Endodermal cell (in vitro differentiated cells): ENCODE data around the gene LIPG. TPM values are rescaled to one million over a fixed set of nuclear protein-coding genes. Genes with fewer than 3 reads are reported as not detected.
A peak's percentile ranks its signal among the peaks of the same experiment; 100 is the strongest.

Experiments
- DNase-seq: peaks from one replicate; pipeline ENCODE4 v3.0.0-alpha.2; 2017
- H3K27ac ChIP-seq: 2 replicates; pipeline ENCODE4 v1.5.1; 2013; ENCODE audit warnings: mild to moderate bottlenecking, low read depth, low read length, moderate library complexity
- H3K27me3 ChIP-seq: 2 replicates; pipeline ENCODE4 v1.6.1; 2013; ENCODE audit warnings: mild to moderate bottlenecking, low read length, moderate library complexity; ENCODE audit not compliant: insufficient read depth, control insufficient read depth, poor library complexity, severe bottlenecking
- H3K36me3 ChIP-seq: 2 replicates; pipeline ENCODE4 v1.7.0; 2013; ENCODE audit warnings: mild to moderate bottlenecking, low read length, moderate library complexity; ENCODE audit not compliant: control insufficient read depth, insufficient read depth
- H3K4me1 ChIP-seq: one replicate; pipeline ENCODE4 v1.7.0; 2013; ENCODE audit warnings: low read length; ENCODE audit not compliant: control insufficient read depth, insufficient read depth
- H3K4me3 ChIP-seq: 2 replicates; pipeline ENCODE4 v1.5.1; 2013; ENCODE audit warnings: mild to moderate bottlenecking, low read length, moderate library complexity
- H3K9ac ChIP-seq: 2 replicates; pipeline ENCODE4 v1.6.1; 2013; ENCODE audit warnings: mild to moderate bottlenecking, low read length, moderate library complexity; ENCODE audit not compliant: poor library complexity, severe bottlenecking; ENCODE audit errors: extremely low read depth
- H3K9me3 ChIP-seq: 2 replicates; pipeline ENCODE4 v1.6.1; 2013; ENCODE audit warnings: mild to moderate bottlenecking, low read length, moderate library complexity; ENCODE audit not compliant: control insufficient read depth
- H3K27ac Mint-ChIP-seq: 2 replicates; pipeline ENCODE4 v1.8.0; 2020; ENCODE audit warnings: mixed read lengths
- H3K27me3 Mint-ChIP-seq: 2 replicates; pipeline ENCODE4 v1.8.0; 2021; ENCODE audit warnings: mild to moderate bottlenecking, mixed read lengths; ENCODE audit not compliant: insufficient read depth
- H3K36me3 Mint-ChIP-seq: 2 replicates; pipeline ENCODE4 v1.8.0; 2020; ENCODE audit warnings: low read depth, mixed read lengths
- H3K4me1 Mint-ChIP-seq: 2 replicates; pipeline ENCODE4 v1.8.0; 2020; ENCODE audit warnings: mixed read lengths
- H3K4me3 Mint-ChIP-seq: 2 replicates; pipeline ENCODE4 v1.8.0; 2020; ENCODE audit warnings: mild to moderate bottlenecking, moderate library complexity, mixed read lengths
- H3K9me3 Mint-ChIP-seq: 2 replicates; pipeline ENCODE4 v1.8.0; 2020; ENCODE audit warnings: mild to moderate bottlenecking, mixed read lengths
- CTCF ChIP-seq: fragments of 200-600 bp; sonication (generic); conservative IDR thresholded peaks from 2 replicates; pipeline ENCODE4 v1.5.0; 2021; ENCODE audit warnings: antibody characterized with exemption, mild to moderate bottlenecking
- WGBS, 2 experiments: methylation state at CpG; one replicate each; pipeline versions ENCODE4 v1.1.5 to v1.1.7; 2013; ENCODE audit warnings: missing lambda C conversion rate in 2 of 2, mixed read lengths in 1 of 2; ENCODE audit not compliant: insufficient coverage in 1 of 2, insufficient read length in 1 of 2; 5-methylcytosine and 5-hydroxymethylcytosine counted together
- total RNA-seq, 2 donors: library from RNA; stranded (reverse); fragmentation: NEBNext Ultra II Directional in 1 of 2; extraction: Animal tissue kit (Norgen Biotek cat#: 25700) in 1 of 2; gene quantifications; 2 replicates in 1 of 2; 3 replicates in 1 of 2; pipeline ENCODE4 v1.2.1, GENCODE V29; 2021

Gene LIPG
- total RNA-seq, 2 donors from 2014 or later = 4.0 to 5.0 TPM

GRCh38 chr18:49563130-49563540 lies 1.3 kb downstream of the LIPG start:
- Histone ChIP-seq H3K9me3 (no peaks in the 10 kb centered on the region), H3K27ac (no peak overlapping the region), H3K36me3 (peaks cover 5% of the 10 kb centered on the region), H3K4me3 (peak overlapping the region; percentile 81), H3K27me3 (peaks cover 60% of the 10 kb centered on the region), H3K9ac (no peak overlapping the region), H3K4me1 (peaks cover 7% of the 10 kb centered on the region)
- Mint-ChIP-seq H3K4me3 (peak overlapping the region; percentile 68), H3K4me1 (peaks cover 23% of the 10 kb centered on the region), H3K9me3 (no peaks in the 10 kb centered on the region), H3K36me3 (peaks cover 2% of the 10 kb centered on the region), H3K27ac (no peak overlapping the region), H3K27me3 (peaks cover 68% of the 10 kb centered on the region)
- TF ChIP-seq CTCF = no peak
- no peak for DNase-seq

- DNase-seq = no peak
- peaks cover 7% of the 10 kb centered on the region for H3K4me1 ChIP-seq
- H3K27me3 Mint-ChIP-seq = peaks cover 67% of the 10 kb centered on the region
- no peaks in the 10 kb centered on the region for H3K9me3 Mint-ChIP-seq
- peak overlapping the region; percentile 81 for H3K4me3 ChIP-seq
- 81 to 87% methylated on average over 6 to 8 of the region's 8 CpGs for whole genome bisulfite sequencing, 2 experiments
- peaks cover 9% of the 10 kb centered on the region for H3K36me3 ChIP-seq
- no peaks in the 10 kb centered on the region for H3K9me3 ChIP-seq
- no peak overlapping the region for H3K27ac ChIP-seq
- no peak overlapping the region for H3K27ac Mint-ChIP-seq
- no peak overlapping the region for H3K9ac ChIP-seq
- TF ChIP-seq CTCF = no peak
- peaks cover 60% of the 10 kb centered on the region for H3K27me3 ChIP-seq
- H3K4me1 Mint-ChIP-seq = peaks cover 23% of the 10 kb centered on the region
- peak overlapping the region; percentile 68 for H3K4me3 Mint-ChIP-seq
- H3K36me3 Mint-ChIP-seq = peaks cover 5% of the 10 kb centered on the region
These were observed 2.1 kb downstream of the LIPG start for GRCh38 chr18:49563701-49564517.

GRCh38 chr18:49564518-49564834 lies 2.6 kb downstream of the LIPG start:
- no peak overlapping the region for H3K9ac ChIP-seq
- Mint-ChIP-seq H3K9me3 (no peaks in the 10 kb centered on the region), H3K36me3 (peaks cover 8% of the 10 kb centered on the region), H3K4me3 (no peak overlapping the region), H3K27ac (no peak overlapping the region), H3K27me3 (peaks cover 63% of the 10 kb centered on the region), H3K4me1 (peaks cover 23% of the 10 kb centered on the region)
- no peaks in the 10 kb centered on the region for H3K9me3 ChIP-seq
- no peak for DNase-seq
- TF ChIP-seq CTCF = no peak
- no peak overlapping the region for H3K4me3 ChIP-seq
- peaks cover 60% of the 10 kb centered on the region for H3K27me3 ChIP-seq
- H3K27ac ChIP-seq = no peak overlapping the region
- H3K4me1 ChIP-seq = peaks cover 7% of the 10 kb centered on the region
- H3K36me3 ChIP-seq = peaks cover 11% of the 10 kb centered on the region
